NB4 (cell line): ENCODE results near the gene MOGAT1.

Experiments
- MYC ChIP-seq: IDR thresholded peaks from 2 replicates; pipeline ENCODE4 v1.6.1; 2011; ENCODE audit warnings: low read depth, low read length
- POLR2A ChIP-seq: IDR thresholded peaks from 2 replicates; pipeline ENCODE4 v1.6.1; 2011; ENCODE audit warnings: mild to moderate bottlenecking; ENCODE audit not compliant: insufficient read length; ENCODE audit errors: extremely low read depth
- TF ChIP-seq, protein P1 (sequence below): IDR thresholded peaks from one replicate; pipeline ENCODE4 v1.5.1; 2012; ENCODE audit warnings: low read depth, low read length

DNA sequence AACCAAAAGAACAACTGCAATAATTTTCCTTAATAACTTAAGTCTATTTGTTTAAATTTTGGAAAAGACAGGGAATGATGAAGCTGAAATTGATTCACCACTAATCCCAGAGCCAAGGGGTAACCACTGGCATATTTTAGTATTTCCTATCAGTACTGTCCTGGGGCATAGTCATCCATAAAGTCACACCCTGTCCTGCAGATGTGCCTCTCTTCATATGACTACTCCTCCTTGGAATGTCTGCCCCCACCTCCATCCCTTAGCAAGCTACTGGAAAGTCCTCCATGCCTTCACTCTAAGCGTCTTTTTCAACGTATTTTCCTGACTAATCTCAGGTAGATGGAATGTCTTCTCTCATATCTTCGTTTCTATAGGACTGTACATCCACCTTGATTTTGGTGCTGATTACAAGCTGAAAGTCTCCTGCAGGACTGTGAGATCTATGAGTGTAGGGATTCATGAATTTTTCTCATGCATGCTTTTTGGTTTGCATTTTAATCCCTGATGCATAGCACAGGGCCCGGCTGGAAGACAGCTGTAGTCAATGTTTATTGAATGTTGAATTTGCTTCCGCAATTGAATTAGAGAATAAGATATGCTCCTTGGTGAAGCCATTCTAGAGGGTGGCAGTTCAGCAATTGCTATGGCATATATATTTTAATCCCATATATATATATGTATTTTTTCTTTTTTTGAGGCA is 85.6 kb downstream of the MOGAT1 start:
- TF ChIP-seq MYC (no peak), POLR2A (no peak)
- TF ChIP-seq, protein P1, sequence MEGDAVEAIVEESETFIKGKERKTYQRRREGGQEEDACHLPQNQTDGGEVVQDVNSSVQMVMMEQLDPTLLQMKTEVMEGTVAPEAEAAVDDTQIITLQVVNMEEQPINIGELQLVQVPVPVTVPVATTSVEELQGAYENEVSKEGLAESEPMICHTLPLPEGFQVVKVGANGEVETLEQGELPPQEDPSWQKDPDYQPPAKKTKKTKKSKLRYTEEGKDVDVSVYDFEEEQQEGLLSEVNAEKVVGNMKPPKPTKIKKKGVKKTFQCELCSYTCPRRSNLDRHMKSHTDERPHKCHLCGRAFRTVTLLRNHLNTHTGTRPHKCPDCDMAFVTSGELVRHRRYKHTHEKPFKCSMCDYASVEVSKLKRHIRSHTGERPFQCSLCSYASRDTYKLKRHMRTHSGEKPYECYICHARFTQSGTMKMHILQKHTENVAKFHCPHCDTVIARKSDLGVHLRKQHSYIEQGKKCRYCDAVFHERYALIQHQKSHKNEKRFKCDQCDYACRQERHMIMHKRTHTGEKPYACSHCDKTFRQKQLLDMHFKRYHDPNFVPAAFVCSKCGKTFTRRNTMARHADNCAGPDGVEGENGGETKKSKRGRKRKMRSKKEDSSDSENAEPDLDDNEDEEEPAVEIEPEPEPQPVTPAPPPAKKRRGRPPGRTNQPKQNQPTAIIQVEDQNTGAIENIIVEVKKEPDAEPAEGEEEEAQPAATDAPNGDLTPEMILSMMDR, result no peak
